GM18867 (cell line): ENCODE data around the gene CDYL.
"Not testable (repeated sequence)": the region's sequence is repeated elsewhere in the genome, so short reads cannot be mapped to it uniquely, and the experiment has no call there.

Experiments
- ATAC-seq: cut with Tn5 transposase; IDR thresholded peaks from one replicate; pipeline ENCODE4 v1.9.1; 2021; ENCODE audit warnings: mild to moderate bottlenecking, moderate library complexity; ENCODE audit not compliant: unreplicated experiment

CDYL gene

GRCh38 chr6:4829089-4829488, 52.9 kb downstream of the CDYL start:
- ATAC-seq, result no peak

- not testable (repeated sequence) for ATAC-seq
These were observed 59.3 kb downstream of the CDYL start for GRCh38 chr6:4835540-4835939.

GRCh38 chr6:4840169-4840568, 64.0 kb downstream of the CDYL start:
- no peak for ATAC-seq

GRCh38 chr6:4844108-4844507, 67.9 kb downstream of the CDYL start:
- no peak for ATAC-seq

GRCh38 chr6:4846387-4846786, 70.2 kb downstream of the CDYL start:
- ATAC-seq, result no peak

- ATAC-seq, result no peak
These were observed 72.3 kb downstream of the CDYL start for GRCh38 chr6:4848382-4849068.

- ATAC-seq, result no peak
These were observed 73.2 kb downstream of the CDYL start for GRCh38 chr6:4849226-4850022.

GRCh38 chr6:4851035-4851434, 74.8 kb downstream of the CDYL start:
- no peak for ATAC-seq

- not testable (repeated sequence) for ATAC-seq
These were observed 76.0 kb downstream of the CDYL start for GRCh38 chr6:4852186-4852585.

- ATAC-seq, result no peak
These were observed 76.7 kb downstream of the CDYL start for GRCh38 chr6:4852938-4853337.

GRCh38 chr6:4853349-4853748, 77.1 kb downstream of the CDYL start:
- no peak for ATAC-seq

GRCh38 chr6:4853782-4854511, 77.7 kb downstream of the CDYL start:
- ATAC-seq, result no peak

- ATAC-seq, result no peak
These were observed 80.6 kb downstream of the CDYL start for GRCh38 chr6:4856785-4857184.

- ATAC-seq, result no peak
These were observed 82.2 kb downstream of the CDYL start for GRCh38 chr6:4858194-4859015.

GRCh38 chr6:4860387-4860786, 84.2 kb downstream of the CDYL start:
- no peak for ATAC-seq

- ATAC-seq, result no peak
These were observed 85.4 kb downstream of the CDYL start for GRCh38 chr6:4861564-4861963.

GRCh38 chr6:4864519-4864918, 88.3 kb downstream of the CDYL start:
- no peak for ATAC-seq

GRCh38 chr6:4865006-4865405, 88.8 kb downstream of the CDYL start:
- not testable (repeated sequence) for ATAC-seq

- ATAC-seq, result no peak
These were observed 94.8 kb downstream of the CDYL start for GRCh38 chr6:4870821-4871494.

GRCh38 chr6:4871825-4872224, 95.6 kb downstream of the CDYL start:
- ATAC-seq, result no peak
